Right atrium auricular region (tissue), 2 donors: ENCODE results near the gene MEGF8. TPM values are rescaled to one million over a fixed set of nuclear protein-coding genes. Genes with fewer than 3 reads are reported as not detected.
"Not testable (repeated sequence)": the region's sequence is repeated elsewhere in the genome, so short reads cannot be mapped to it uniquely, and the experiment has no call there.

Experiments used
- DNase-seq: peaks from one replicate; pipeline ENCODE4 v3.0.0-alpha.2; 2019; ENCODE audit warnings: low spot score
- H3K27ac ChIP-seq, 2 donors: fragments of 200-600 bp; sonication (generic); 1 replicate in 1 of 2; 2 replicates in 1 of 2; pipeline ENCODE4 v1.5.1; 2016 to 2019
- H3K27me3 ChIP-seq, 2 donors: fragments of 200-600 bp; sonication (generic); one replicate each; pipeline versions ENCODE4 v1.5.1 to v1.6.0; 2017 to 2019
- H3K36me3 ChIP-seq: fragments of 200-600 bp; sonication (generic); one replicate; pipeline ENCODE4 v1.5.1; 2016
- H3K4me1 ChIP-seq, 2 donors: fragments of 200-600 bp; sonication (generic); one replicate each; pipeline versions ENCODE4 v1.5.1 to v1.6.0; 2017 to 2019
- H3K4me3 ChIP-seq, 2 donors: fragments of 200-600 bp; sonication (generic); 1 replicate in 1 of 2; 2 replicates in 1 of 2; pipeline ENCODE4 v1.5.1; 2017 to 2019; ENCODE audit warnings: mild to moderate bottlenecking in 1 of 2, moderate library complexity in 1 of 2
- H3K9me3 ChIP-seq, 2 donors: fragments of 200-600 bp; sonication (generic); one replicate each; pipeline ENCODE4 v1.5.1; 2019
- total RNA-seq, 2 donors: library from RNA; depleted of rRNA; stranded (reverse); fragments of >200 nt; gene quantifications; one replicate each; pipeline ENCODE4 v1.1.0, GENCODE V29; 2016
- TF ChIP-seq, protein P1 (sequence below), 2 donors: fragments of 200-600 bp; sonication (generic); IDR thresholded peaks; one replicate each; pipeline ENCODE4 v1.5.1; 2019; ENCODE audit warnings: antibody characterized with exemption in 2 of 2

The MEGF8 gene
- total RNA-seq, 2 donors from 2014 or later, result 24.3 to 31.2 TPM

DNA sequence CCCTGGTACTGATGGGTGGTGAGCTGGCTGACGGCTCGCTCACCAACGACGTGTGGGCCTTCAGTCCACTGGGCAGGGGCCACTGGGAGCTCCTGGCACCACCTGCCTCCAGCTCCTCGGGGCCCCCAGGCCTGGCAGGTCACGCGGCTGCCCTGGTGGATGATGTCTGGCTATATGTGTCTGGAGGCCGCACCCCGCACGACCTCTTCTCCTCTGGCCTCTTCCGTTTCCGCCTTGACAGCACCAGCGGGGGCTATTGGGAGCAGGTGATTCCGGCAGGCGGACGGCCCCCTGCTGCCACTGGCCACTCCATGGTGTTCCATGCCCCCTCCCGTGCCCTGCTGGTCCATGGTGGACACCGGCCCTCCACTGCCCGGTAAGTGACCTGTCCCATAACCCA is 10.5 kb downstream of the MEGF8 start:
- DNase-seq, result no peak
- Histone ChIP-seq H3K36me3 (peaks cover 17% of the 10 kb centered on the region), H3K27ac (no peak overlapping the region), H3K9me3 (no peaks in the 10 kb centered on the region), H3K4me3 (no peak overlapping the region), H3K4me1 (no peaks in the 10 kb centered on the region), H3K27me3 (no peaks in the 10 kb centered on the region)
- TF ChIP-seq, protein P1, sequence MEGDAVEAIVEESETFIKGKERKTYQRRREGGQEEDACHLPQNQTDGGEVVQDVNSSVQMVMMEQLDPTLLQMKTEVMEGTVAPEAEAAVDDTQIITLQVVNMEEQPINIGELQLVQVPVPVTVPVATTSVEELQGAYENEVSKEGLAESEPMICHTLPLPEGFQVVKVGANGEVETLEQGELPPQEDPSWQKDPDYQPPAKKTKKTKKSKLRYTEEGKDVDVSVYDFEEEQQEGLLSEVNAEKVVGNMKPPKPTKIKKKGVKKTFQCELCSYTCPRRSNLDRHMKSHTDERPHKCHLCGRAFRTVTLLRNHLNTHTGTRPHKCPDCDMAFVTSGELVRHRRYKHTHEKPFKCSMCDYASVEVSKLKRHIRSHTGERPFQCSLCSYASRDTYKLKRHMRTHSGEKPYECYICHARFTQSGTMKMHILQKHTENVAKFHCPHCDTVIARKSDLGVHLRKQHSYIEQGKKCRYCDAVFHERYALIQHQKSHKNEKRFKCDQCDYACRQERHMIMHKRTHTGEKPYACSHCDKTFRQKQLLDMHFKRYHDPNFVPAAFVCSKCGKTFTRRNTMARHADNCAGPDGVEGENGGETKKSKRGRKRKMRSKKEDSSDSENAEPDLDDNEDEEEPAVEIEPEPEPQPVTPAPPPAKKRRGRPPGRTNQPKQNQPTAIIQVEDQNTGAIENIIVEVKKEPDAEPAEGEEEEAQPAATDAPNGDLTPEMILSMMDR (IDR thresholded peaks at IDR 0.05), result no peak

DNA sequence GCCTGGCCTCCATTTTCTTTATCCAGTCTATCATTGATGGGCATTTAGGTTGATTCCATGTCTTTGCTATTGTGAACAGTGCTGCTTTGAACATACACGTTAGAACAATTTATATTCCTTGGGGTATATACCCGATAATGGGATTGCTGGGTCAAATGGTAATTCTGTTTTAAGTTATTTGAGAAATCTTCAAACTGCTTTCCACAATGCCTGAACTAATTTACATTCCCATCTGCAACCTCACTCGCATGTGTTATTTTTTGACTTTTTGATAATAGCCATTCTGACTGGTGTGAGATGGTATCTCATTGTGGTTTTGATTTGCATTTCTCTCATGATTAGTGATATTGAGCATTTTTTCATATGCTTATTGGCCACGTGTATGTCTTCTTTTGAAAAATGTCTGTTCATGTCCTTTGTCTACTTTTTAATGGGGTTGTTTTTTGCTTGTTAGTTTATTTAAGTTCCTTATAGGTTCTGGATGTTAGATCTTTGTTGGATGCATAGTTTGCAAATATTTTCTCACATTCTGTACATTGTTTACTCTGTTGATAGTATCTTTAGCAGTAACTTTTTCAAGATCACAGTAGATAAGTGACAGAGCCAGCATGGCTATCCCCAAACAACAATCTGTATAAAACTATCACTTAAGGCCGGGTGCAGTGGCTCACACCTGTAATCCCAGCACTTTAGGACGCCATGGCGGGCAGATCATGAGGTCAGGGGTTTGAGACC is 13.9 kb downstream of the MEGF8 start:
- not testable (repeated sequence) for H3K9me3 ChIP-seq, H3K4me1 ChIP-seq, DNase-seq, H3K27ac ChIP-seq, H3K27me3 ChIP-seq, H3K4me3 ChIP-seq
- peaks cover 27% of the 10 kb centered on the region for H3K36me3 ChIP-seq

DNA sequence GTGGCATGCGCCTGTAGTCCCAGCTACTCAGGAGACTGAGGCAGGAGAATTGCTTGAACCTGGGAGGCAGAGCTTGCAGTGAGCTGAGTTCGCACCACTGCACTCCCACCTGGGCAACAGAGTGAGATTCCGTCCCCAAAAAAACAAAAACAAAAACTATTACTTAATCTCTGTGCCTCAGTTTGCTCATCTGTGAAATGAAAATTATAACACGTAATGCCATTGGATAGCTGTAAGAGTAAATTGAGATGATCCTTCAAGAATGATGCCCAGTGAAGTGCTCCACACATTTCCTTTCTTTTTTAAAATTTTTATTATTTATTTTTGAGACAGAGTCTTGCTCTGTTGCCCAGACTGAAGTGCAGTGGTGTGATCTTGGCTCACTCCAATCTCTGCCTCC is 14.5 kb downstream of the MEGF8 start:
- not testable (repeated sequence) for DNase-seq, H3K9me3 ChIP-seq, H3K4me3 ChIP-seq, H3K27ac ChIP-seq, H3K27me3 ChIP-seq, H3K4me1 ChIP-seq
- H3K36me3 ChIP-seq, result peaks cover 32% of the 10 kb centered on the region

DNA sequence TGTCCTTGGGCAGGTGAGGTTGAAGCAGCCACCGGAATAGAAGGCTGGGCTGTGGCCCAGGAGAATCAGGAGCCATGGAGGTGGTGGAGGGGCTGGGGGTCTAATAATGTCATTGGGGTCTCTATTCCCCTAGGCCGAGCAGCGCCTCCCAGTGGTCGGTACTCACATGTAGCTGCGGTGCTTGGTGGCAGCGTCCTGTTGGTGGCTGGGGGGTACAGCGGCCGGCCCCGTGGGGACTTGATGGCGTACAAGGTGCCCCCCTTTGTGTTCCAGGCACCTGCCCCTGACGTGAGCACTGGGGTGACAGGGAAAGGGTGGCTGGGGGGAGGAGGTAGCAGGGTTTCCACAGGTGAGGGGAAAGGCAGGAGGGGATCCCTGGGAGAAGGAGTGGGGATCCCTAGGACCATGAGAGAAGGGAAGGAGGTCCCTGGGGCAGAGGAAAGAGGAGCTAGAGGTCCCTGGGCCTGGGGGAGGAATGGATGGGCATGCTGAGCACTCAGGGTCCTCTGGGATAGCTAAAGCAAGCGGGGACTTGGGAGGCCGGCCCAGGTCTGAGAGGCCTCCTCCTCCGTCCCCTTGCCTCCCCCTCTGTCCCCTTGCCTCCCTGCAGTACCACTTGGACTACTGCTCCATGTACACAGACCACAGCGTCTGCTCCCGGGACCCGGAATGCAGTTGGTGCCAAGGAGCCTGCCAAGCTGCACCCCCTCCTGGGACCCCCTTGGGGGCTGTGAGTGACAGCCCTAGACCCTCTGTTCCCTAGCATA is 18.1 kb downstream of the MEGF8 start:
- no peaks in the 10 kb centered on the region for H3K9me3 ChIP-seq
- no peaks in the 10 kb centered on the region for H3K27me3 ChIP-seq
- DNase-seq, result no peak
- no peak overlapping the region for H3K27ac ChIP-seq
- no peaks in the 10 kb centered on the region for H3K4me1 ChIP-seq
- H3K4me3 ChIP-seq, result no peak overlapping the region
- TF ChIP-seq, protein P1 (IDR thresholded peaks at IDR 0.05), result no peak
- H3K36me3 ChIP-seq, result peaks cover 19% of the 10 kb centered on the region

DNA sequence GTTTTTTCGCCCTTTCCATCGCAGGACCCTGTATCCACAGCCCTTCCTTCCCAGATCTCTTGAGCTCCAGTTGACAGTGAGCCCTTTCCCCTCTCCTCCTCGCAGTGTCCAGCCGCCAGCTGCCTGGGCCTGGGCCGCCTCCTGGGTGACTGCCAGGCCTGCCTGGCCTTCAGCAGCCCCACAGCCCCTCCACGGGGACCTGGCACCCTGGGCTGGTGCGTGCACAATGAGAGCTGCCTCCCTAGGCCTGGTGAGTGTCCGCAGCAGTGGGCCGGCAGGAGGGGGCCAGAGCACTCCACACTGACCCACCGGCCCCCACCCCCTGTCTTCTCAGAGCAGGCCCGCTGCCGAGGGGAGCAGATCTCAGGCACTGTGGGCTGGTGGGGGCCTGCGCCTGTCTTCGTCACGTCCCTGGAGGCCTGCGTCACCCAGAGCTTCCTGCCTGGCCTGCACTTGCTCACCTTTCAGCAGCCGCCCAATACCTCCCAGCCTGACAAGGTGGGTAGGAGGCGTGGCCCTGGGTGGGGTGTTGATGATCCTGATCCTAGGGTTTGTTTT is 19.0 kb downstream of the MEGF8 start:
- no peak for DNase-seq
- H3K36me3 ChIP-seq, result peaks cover 19% of the 10 kb centered on the region
- H3K27ac ChIP-seq, result no peak overlapping the region
- no peaks in the 10 kb centered on the region for H3K9me3 ChIP-seq
- no peaks in the 10 kb centered on the region for H3K4me1 ChIP-seq
- H3K27me3 ChIP-seq, result no peaks in the 10 kb centered on the region
- TF ChIP-seq, protein P1 (IDR thresholded peaks at IDR 0.05), result no peak
- H3K4me3 ChIP-seq, result no peak overlapping the region

DNA sequence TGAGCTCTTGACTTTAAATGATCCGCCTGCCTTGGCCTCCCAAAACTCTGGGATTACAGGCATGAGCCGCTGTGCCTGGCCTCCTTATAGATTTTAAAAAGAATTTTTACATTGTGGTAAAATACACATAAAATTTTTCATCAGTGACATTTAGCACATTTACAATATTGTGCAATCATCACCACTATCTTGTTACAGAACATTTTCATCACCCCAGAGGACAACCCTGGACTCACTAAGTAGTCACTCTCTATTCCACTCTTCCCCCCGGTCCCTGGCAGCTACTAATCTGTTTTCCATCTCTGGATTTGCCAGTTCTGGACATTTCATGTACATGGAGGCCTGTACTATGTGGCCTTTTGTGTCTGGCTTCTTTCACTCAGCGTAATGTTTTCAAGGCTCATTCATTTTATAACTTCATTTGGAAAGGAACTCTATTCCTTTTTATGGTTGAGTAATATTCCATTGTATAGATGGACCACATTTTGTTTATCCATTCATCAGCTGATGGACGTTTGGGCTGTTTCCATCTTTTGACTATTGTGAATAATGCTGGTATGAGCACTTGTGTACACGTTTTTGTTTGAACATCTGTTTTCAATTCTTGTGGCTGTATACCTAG is 19.9 kb downstream of the MEGF8 start:
- Histone ChIP-seq H3K27me3 (no peaks in the 10 kb centered on the region), H3K4me3 (no peak overlapping the region), H3K9me3 (no peaks in the 10 kb centered on the region), H3K4me1 (no peaks in the 10 kb centered on the region), H3K27ac (no peak overlapping the region), H3K36me3 (peaks cover 19% of the 10 kb centered on the region)
- DNase-seq, result no peak
- TF ChIP-seq, protein P1 (IDR thresholded peaks at IDR 0.05), result no peak
